Fibroblast of lung (primary cell): ENCODE results near the gene PAIP1. TPM values are rescaled to one million over a fixed set of nuclear protein-coding genes. Genes with fewer than 3 reads are reported as not detected.

Source experiments
- DNase-seq, 2 donors: peaks; one replicate each; pipeline versions ENCODE4 v3.0.0 to v3.0.0-alpha.2; 2010; ENCODE audit warnings: low read depth in 2 of 2
- H2AFZ ChIP-seq: 2 replicates; pipeline ENCODE4 v1.5.1; 2012; ENCODE audit warnings: low read length, control low read depth, inconsistent platforms
- H3K27ac ChIP-seq: 2 replicates; pipeline ENCODE4 v1.5.1; 2011; ENCODE audit warnings: low read length, control low read depth; ENCODE audit not compliant: insufficient read depth
- H3K27me3 ChIP-seq: 2 replicates; pipeline ENCODE4 v1.5.1; 2011; ENCODE audit warnings: mild to moderate bottlenecking, low read length; ENCODE audit not compliant: control insufficient read depth, insufficient read depth
- H3K36me3 ChIP-seq: 2 replicates; pipeline ENCODE4 v1.5.1; 2011; ENCODE audit warnings: low read length; ENCODE audit not compliant: control insufficient read depth, insufficient read depth
- H3K4me1 ChIP-seq: 2 replicates; pipeline ENCODE4 v1.5.1; 2011; ENCODE audit warnings: low read length; ENCODE audit not compliant: control insufficient read depth, insufficient read depth; ENCODE audit errors: extremely low read depth
- H3K4me2 ChIP-seq: 2 replicates; pipeline ENCODE4 v1.5.1; 2011; ENCODE audit warnings: low read length, control low read depth; ENCODE audit not compliant: insufficient read depth; ENCODE audit errors: extremely low read depth
- H3K4me3 ChIP-seq, 4 experiments: fragments of 200-600 bp in 1 of 4; sonication (generic) in 1 of 4; replicated peaks in 1 of 4; 2 replicates each; pipeline ENCODE4 v1.5.1; 2011 to 2016; ENCODE audit warnings: low read length in 4 of 4, low read depth in 3 of 4, mild to moderate bottlenecking in 3 of 4, control low read depth in 2 of 4, inconsistent platforms in 1 of 4, mixed read lengths in 1 of 4; ENCODE audit not compliant: insufficient read depth in 1 of 4; ENCODE audit errors: control extremely low read depth in 1 of 4
- H3K79me2 ChIP-seq: 2 replicates; pipeline ENCODE4 v1.5.1; 2012; ENCODE audit warnings: mild to moderate bottlenecking, low read length, inconsistent platforms; ENCODE audit not compliant: control insufficient read depth, insufficient read depth
- H3K9ac ChIP-seq: 2 replicates; pipeline ENCODE4 v1.5.1; 2011; ENCODE audit warnings: mild to moderate bottlenecking, low read length, control low read depth; ENCODE audit not compliant: insufficient read depth
- H3K9me3 ChIP-seq: 2 replicates; pipeline ENCODE4 v1.5.1; 2012; ENCODE audit warnings: low read depth, low read length; ENCODE audit not compliant: control insufficient read depth, insufficient read depth
- H4K20me1 ChIP-seq: 2 replicates; pipeline ENCODE4 v1.5.1; 2011; ENCODE audit warnings: low read length; ENCODE audit not compliant: control insufficient read depth, insufficient read depth; ENCODE audit errors: extremely low read depth
- CTCF ChIP-seq, 2 donors: IDR thresholded peaks in 1 of 2; conservative IDR thresholded peaks in 1 of 2; 1 replicate in 1 of 2; 2 replicates in 1 of 2; pipeline ENCODE4 v1.5.1; 2011 to 2012; ENCODE audit warnings: low read length in 2 of 2, control low read depth in 1 of 2, inconsistent platforms in 1 of 2, low read depth in 1 of 2, mild to moderate bottlenecking in 1 of 2
- EZH2 ChIP-seq: IDR thresholded peaks from 2 replicates; pipeline ENCODE4 v1.5.1; 2012; ENCODE audit warnings: low read length, control low read depth, mild to moderate bottlenecking; ENCODE audit errors: missing control alignments
- polyA plus RNA-seq, 2 donors: library from polyadenylated mRNA; depleted of rRNA in 1 of 2; stranded (reverse) in 1 of 2; unstranded in 1 of 2; fragments of >200 nt; gene quantifications; 2 replicates each; pipeline ENCODE4 v1.2.1, GENCODE V29; 2011 to 2012; ENCODE audit warnings: missing spikeins in 1 of 2
- total RNA-seq: library from RNA; depleted of rRNA; stranded (reverse); fragments of >200 nt; gene quantifications from 2 replicates; pipeline ENCODE4 v1.2.1, GENCODE V29; 2014

PAIP1 gene
- total and polyA plus RNA-seq, 2 donors (not counting 1 experiment from before 2014, with no cell fraction given) = 85.4 to 120 TPM

- DNase-seq = no peak
- Histone ChIP-seq H3K27ac (no peak overlapping the region), H3K4me3 (no peak overlapping the region), H3K4me1 (no peaks in the 10 kb centered on the region), H3K9ac (no peak overlapping the region), H3K9me3 (no peaks in the 10 kb centered on the region), H4K20me1 (no peaks in the 10 kb centered on the region), H3K79me2 (peaks cover 18% of the 10 kb centered on the region), H3K4me2 (no peak overlapping the region), H3K36me3 (no peaks in the 10 kb centered on the region), H2AFZ (no peak overlapping the region), H3K27me3 (no peaks in the 10 kb centered on the region)
- no peak for TF ChIP-seq CTCF (conservative IDR thresholded peaks at IDR 0.05 in 1 of 2, IDR thresholded peaks at IDR 0.05 in 1 of 2; ENCODE audit: low read depth in 1 of 2, low read length in 2 of 2)
- no peak for TF ChIP-seq EZH2
Observed at GRCh38 chr5:43485406-43485805, 71.5 kb downstream of the PAIP1 start.

- Histone ChIP-seq H3K36me3 (no peaks in the 10 kb centered on the region), H3K27ac (peak overlapping the region; percentile 97), H3K4me1 (no peaks in the 10 kb centered on the region), H3K27me3 (no peaks in the 10 kb centered on the region), H3K4me2 (peak overlapping the region; percentile 60), H3K79me2 (peaks cover 20% of the 10 kb centered on the region), H2AFZ (peak overlapping the region; percentile 76), H4K20me1 (no peaks in the 10 kb centered on the region), H3K9ac (peak overlapping the region; percentile 91), H3K9me3 (no peaks in the 10 kb centered on the region), H3K4me3 (peak overlapping the region; percentile 73 to 92 (median 88))
- peak; percentile 52 to 62 for TF ChIP-seq CTCF (conservative IDR thresholded peaks at IDR 0.05 in 1 of 2, IDR thresholded peaks at IDR 0.05 in 1 of 2; ENCODE audit: low read depth in 1 of 2, low read length in 2 of 2)
- TF ChIP-seq EZH2 = no peak
- peak; percentile 78 to 85 for DNase-seq
Observed at GRCh38 chr5:43484106-43484849, 72.6 kb downstream of the PAIP1 start.

- Histone ChIP-seq H3K4me3 (peak within 1 kb of the TSS; percentile 73 to 92 (median 88)), H3K27ac (peak within 1 kb of the TSS; percentile 97), H4K20me1 (no peaks in the 10 kb centered on the region), H3K36me3 (no peaks in the 10 kb centered on the region), H3K9ac (peak within 1 kb of the TSS; percentile 91), H3K4me2 (peak within 1 kb of the TSS; percentile 82), H3K4me1 (no peaks in the 10 kb centered on the region), H3K27me3 (no peaks in the 10 kb centered on the region), H3K79me2 (peaks cover 20% of the 10 kb centered on the region), H3K9me3 (no peaks in the 10 kb centered on the region), H2AFZ (peak within 1 kb of the TSS; percentile 76)
- peak; percentile 92 to 94 for DNase-seq
- TF ChIP-seq EZH2 = no peak
- TF ChIP-seq CTCF (conservative IDR thresholded peaks at IDR 0.05 in 1 of 2, IDR thresholded peaks at IDR 0.05 in 1 of 2; ENCODE audit: low read depth in 1 of 2, low read length in 2 of 2) = no peak
Observed at GRCh38 chr5:43483298-43484105, 73.4 kb downstream of the PAIP1 start, which contains the start of gene TMEM267. TMEM267 (minus strand) TSS chr5:43483865; CDS start chr5:43453969, 29,896 bp downstream.
